ENCODE results near the gene MINDY4. TPM values are rescaled to one million over a fixed set of nuclear protein-coding genes. Genes with fewer than 3 reads are reported as not detected.
A peak's percentile ranks its signal among the peaks of the same experiment; 100 is the strongest.

Gene MINDY4
- total RNA-seq, 1 donor from 2014 or later, result 2.8 TPM

DNA sequence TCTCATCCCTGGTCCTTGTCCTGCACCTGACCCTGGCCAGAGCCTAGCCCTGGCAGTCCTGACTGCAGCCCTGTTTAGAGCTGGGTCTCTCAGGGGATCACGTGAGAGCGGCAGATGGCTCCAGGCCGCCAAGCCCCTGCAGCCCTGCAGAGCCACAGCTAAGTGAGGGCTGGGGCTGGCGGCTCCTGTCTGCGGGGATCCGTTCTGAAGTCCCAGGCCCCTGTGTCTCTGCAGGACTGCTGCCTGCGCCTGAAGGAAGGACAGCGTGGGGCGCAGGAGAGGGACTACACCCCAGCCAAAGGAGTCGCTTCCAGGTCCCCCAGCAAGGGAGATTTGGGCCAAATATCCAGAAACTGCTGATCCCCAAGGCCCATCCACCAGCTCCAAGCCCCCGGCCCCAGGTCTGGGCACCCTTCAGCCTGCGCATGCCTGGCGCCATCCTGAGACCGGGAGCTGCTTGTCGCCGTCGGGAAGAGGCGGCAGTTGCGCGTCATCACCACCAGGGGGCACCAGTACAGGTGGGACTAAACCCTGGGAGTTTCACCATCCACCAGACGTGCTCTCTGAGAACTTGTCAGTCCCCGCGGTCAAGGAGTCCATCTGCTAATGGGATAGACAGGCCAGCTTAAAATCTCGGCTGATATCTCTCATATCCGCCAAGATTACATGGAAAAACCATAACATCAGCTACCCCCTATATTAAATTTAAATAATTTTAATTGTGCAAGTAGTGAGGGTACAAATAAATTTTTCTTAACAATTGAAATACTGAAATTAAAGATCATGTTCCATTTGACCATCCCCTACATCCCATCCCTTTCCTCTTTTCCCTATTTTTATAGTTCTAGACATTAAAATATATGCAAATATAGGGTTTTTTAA is 167.5 kb downstream of the MINDY4 start:
- DNase-seq (peak; percentile 90), ATAC-seq (ENCODE audit: poor library complexity) (peak; percentile 92)
- intact Hi-C loops (cut with DNase I), result no loop called here

DNA sequence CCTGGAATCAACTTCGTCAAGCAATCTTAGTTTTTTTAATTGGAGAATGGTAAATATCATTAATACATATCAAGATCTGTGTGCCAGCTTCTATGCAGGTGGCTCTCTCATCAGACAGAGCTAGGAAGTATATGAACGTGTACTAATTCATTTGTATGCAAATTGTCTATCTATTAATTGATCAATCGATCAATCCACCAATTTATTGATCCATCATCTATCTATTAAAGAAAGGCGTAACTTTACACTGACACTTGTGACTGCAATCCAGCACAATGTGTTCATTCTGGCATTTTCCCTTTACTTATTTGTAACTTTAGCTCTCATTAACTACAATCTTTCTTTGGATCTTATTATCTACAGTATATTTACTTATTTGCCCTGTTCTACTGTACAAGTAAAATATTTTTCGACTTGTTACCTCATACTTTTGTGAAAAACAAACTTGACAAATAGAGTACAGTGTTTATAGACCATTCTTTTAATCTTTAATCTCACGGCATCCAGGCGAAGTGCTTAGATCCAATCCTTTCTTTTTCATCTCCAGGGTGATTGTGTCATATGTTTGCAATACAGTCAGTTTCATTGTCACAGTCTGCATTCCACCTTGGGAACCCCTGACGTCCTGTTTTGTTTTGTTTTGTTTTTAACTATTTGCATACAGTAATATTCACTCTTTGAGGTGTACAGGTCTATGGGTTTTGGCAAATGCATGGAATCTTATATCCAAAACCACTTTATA is 170.5 kb downstream of the MINDY4 start:
- intact Hi-C loops (cut with DNase I), result no loop called here
- DNase-seq, result no peak
- ATAC-seq (ENCODE audit: poor library complexity), result no peak

Other genes with a start within 250 kb of the MINDY4 start
- gene GARS1, start 176.5 kb upstream of the MINDY4 start, total RNA-seq, result 32.2 TPM
- 0.24 TPM for gene CRHR2, start 89.0 kb upstream of the MINDY4 start, total RNA-seq
- 40.4 TPM for gene INMT, start 19.3 kb upstream of the MINDY4 start, total RNA-seq
- 236 TPM for gene AQP1, start 140.4 kb downstream of the MINDY4 start, total RNA-seq
- not detected for gene GHRHR, start 192.5 kb downstream of the MINDY4 start, total RNA-seq